Activated CD8-positive, alpha-beta memory T cell treated with anti-CD3 and anti-CD28 coated beads, Interleukin-2, amount 50 U/mL, for 48 hours (primary cell): ENCODE data around the gene FGF21.
A peak's percentile ranks its signal among the peaks of the same experiment; 100 is the strongest.
"Not testable (repeated sequence)": the region's sequence is repeated elsewhere in the genome, so short reads cannot be mapped to it uniquely, and the experiment has no call there.

ENCODE experiments used
- DNase-seq: peaks from one replicate; pipeline ENCODE4 v3.0.0-alpha.2; 2020

The FGF21 gene, protein sequence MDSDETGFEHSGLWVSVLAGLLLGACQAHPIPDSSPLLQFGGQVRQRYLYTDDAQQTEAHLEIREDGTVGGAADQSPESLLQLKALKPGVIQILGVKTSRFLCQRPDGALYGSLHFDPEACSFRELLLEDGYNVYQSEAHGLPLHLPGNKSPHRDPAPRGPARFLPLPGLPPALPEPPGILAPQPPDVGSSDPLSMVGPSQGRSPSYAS

DNA sequence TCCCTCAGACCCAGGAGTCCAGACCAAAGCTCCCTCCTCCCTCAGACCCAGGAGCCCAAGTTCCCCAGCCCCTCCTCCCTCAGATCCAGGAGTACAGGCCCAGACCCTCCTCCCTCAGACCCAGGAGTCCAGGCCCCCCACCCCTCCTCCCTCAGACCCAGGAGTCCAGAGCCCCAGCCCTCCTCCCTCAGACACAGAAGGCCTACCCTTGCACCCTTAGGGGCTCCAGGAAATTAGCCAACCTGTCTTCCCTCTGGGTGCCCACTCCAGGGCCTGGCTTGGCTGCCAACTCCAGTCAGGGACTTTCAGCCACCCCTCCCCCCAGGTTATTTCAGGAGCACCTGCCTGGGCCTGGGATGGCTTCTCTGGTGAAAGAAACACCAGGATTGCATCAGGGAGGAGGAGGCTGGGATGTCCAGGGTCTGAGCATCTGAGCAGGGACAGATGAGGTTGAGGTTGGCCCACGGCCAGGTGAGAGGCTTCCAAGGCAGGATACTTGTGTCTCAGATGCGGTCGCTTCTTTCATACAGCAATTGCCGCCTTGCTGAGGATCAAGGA, at the start of gene FGF21:
FGF21 (plus strand) TSS at position 441 of the 558 bp plus-strand sequence. CDS start 713 bp downstream, outside the sequence.
- DNase-seq = no peak

DNA sequence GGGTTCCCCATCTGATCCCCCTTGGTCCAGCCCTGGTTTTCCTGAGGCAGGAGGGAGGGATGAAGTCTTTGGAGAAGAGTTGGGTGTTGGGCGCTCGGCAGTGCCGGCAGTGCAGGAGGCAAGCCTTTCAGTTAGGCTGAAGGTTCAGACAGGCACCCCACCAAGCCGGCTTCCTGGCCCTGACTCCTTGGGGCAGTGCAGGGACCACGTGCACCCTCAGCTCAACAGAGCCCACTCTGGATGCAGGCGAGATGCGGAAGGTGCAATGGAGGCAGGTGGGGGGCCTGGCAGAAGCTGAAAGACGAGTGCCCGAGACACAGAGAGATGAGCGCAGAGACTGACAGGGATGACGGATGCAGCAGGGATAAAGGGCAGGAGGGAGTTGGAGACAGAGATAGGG, 46.9 kb upstream of the FGF21 start:
- DNase-seq = no peak

DNA sequence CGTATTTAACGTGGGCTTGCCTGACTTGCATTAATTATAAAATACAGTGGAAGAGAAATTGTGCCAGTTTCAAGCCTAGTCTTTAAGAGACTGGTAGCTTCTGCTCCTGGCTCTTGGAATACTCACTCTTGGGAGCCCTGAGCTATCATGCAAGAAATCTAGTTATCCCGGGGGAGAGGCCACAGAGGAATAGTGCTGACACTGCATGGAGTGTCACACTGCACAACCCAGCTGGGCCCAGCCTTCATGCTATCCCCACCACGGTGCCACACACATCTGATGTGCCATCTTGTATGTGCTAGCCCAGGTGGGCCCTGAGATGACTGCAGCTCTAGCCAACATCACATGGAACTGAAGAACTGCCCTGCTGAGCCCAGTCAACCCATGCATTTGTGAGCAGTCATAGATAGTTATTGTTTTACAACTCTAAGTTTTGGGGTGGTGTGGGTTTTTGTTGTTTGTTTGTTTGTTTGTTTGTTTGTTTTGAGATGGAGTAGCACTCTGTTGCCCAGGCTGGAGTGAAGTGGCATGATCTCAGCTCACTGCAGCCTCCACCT, 44.1 kb upstream of the FGF21 start:
- no peak for DNase-seq

DNA sequence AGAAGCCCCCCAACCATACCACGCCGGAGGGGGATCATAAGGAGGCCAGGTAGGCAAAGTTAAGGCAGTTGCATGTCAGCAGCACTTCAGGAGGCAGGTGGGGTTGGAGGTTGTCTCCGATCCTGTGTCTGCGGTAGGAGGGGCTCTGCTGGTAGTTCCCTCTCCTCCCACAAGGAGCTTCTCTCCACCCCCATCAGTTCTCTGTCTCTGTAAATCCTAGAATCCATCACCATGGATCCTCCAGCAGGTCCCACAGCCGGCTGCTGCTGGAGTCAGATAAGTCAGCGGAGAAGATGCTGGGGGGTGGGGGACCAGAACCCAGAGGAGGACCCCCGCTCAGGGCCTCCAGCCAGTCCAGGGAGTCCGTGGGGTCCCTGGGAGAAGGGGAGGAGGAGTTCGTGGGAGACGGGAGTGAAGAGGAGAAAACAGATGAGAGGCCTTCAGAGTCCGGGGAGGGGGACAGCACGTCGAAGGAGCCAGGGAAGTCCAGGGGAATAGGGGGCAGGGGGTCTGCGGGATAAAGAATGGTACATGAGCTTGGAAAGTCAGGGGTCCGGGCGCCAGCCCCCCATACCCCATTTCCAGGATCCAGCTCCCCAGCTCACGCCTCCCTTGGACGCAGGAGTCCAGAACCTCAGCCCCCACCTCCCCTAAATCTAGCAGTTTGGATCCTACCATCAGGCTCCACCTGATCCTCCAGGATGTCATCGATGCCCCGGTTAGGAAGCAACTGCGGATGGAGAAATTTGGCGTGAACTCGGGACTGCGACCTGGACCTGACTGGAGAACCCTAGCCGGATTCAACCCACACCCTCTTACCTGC, 42.1 kb upstream of the FGF21 start:
- no peak for DNase-seq

DNA sequence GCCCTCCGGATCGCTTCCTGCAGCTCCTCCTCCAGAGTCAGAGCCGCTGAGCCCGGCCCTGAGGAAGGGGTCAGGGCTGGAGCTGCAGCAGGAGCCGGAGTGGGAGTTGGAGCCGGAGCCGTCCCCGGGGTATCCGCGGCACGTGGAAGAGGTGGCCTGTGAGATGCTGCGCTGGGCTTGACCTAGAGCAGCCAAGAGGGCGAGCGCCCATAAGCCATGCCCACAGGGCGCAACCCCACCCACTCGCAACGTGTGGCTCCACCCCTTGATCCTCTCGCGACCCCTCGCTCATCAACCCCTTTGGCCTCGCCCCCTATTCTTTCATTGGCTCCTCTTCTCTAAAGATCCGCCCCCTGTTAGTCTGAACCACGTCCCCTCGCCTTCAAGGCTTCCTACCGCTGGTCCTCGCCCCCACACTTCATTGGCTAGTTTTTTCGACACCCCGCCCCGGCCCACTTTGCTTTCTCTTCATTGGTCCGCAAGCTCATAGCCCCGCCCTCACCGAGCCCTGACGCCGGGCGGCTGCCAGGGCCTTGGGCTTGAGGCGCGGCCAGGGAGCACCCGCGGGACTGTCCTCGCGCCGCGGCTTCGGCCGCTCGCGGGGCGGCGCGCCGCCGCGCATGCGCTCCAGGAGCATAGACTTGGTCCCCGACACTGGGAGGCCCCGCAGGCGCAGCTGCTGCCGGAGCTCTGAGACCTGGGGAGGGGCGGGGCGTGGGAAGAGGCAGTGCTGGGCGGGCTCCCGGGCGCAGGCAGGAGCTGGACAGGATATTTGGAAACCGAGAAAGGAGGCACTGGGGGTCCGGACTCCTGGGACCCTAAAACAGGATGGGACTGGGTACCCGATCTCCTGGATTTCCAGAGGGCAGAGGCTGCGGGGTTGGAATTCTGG, 41.2 kb upstream of the FGF21 start:
- DNase-seq = peak; percentile 96

DNA sequence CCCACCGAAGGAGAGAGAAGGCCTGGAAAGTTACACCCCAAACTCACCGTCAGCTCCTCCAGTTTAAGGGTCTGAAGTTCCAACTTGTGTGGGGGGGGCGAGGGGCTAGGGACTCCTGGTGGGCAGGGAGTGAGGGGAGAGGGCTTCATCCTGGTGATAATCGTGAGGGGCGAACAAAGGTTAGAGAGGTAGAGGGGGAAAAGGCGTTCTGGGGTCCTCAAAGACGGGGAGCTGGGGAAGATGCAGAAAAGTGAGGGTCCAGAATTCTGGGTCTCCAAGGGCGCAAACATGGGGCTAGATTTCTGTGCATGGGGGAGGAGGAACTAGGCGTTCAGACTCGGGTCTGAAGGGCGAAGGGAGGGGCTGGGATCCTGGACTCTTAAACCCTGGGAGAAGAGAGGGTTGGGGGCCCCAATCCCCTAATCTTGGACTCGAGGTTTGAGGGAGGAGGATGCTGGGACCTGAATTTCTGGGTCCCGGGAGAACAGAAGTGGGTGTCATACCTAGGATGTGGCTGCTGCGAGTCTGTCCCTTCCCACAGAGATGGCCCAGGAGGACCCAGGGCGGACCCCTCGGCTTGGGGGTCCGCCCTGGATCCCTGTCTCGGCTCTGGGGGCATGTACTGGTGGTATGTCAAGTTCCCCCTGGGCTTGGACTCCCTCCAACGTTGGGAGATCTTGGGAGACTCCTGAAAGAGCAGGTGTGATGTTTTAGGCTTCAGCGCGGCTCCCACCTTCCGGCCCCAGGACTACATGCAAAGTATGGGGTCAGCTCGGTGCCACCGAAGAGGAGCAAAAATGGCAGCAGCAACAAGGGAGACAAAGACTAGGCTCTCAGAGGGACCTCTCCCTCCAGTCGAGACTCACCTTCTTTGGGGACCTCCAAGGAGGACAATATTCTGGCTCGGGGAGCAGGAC, 40.3 kb upstream of the FGF21 start:
- no peak for DNase-seq

DNA sequence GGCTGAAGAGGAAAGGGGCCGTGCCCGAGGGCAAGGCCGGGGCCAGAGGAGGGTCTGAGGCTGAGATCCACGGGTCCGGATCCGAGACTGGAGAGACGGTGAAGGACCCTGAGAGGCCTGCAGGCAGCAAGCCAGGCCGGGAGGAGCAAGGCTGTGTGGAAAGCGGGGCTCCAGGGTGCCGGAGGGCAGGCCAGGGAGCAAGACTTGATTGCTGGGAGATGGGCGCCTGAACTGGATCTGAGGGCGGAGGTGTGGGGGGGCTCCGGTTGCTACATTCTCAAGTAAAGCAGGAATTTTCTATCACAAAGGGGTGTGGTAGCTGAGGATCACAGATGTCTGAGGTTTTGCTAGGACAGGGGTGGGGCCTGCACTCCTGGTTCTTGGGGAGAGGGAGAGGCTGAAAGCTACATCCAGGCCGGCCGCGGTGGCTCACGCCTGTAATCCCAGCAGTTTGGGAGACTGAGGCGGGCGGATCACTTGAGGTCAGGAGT, 39.6 kb upstream of the FGF21 start:
- DNase-seq = no peak

DNA sequence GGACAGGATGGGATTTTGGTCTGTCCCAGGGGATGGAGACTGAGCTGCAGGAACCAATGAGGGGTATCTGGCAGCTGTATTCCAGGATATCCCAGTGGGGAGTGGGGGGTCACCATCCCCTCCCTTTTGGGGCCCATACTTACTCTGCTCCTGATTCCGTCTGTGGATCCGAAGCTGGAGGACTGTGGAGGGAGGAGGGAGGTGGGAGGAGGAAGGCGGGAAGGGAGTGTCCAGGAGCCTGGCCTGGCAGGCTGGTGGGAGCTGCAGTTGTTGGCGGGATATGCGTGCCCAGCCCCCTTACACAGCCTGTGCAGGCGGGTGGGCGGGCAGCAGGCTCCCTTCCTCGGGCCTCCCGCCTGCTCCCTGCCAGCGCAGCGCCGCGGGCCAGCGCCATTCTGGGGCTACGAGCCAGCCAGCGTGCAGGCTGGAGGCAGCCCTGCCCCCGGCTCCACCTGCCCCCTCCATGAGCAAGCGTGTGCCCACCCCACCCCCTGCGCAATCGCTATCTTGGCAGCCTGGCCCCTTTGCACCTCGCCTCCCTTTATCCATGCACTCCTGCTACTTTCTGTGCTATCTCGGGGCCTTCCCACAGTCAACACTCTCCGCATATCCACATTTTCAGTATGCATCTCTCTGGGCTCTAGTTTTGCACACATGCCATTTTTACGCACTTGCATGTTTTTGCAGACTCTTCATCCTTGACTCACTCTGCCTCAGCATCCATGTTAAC, 38.6 kb upstream of the FGF21 start:
- DNase-seq = no peak

DNA sequence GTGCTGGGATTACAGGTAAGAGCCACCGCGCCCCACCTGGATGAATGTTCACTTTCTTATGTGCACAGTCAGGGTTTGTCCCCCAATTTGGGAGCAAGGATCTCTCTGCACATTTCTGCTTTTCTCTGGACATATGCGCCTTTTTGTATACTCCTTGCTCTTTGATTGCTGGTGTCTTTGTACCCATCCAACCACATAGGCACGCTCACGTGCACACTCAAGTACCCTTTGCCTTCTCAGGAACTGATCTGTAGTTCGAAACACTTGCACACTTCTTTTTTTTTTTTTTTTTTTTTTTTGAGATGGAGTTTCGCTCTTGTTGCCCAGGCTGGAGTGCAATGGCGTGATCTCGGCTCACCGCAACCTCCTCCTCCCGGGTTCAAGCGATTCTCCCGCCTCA, 37.2 kb upstream of the FGF21 start:
- DNase-seq = not testable (repeated sequence)

DNA sequence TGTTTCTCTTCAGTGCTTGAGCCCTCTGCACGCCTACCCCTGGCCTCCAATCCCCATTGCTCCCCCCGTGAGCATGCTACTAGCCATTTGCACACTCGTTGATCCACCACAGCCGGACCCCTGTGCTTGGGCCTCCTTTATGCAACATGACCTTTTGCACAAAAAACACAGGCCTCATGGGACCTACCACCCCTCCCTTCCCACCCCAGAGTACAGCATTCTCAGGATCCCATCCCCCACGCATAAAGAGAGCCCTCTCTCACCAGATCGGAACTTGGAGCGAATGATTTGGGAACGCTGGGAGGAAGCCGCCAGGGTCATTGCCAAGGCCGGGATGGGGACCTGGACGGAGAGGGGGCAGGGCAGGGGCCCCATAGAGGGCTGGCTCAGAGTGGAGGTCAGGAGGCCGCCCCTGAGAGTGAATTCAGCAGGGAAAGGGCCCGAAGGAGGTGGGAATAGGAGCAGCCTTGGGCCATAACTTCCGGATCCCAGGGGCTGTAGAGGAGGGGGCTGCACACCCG, 36.6 kb upstream of the FGF21 start:
- no peak for DNase-seq

DNA sequence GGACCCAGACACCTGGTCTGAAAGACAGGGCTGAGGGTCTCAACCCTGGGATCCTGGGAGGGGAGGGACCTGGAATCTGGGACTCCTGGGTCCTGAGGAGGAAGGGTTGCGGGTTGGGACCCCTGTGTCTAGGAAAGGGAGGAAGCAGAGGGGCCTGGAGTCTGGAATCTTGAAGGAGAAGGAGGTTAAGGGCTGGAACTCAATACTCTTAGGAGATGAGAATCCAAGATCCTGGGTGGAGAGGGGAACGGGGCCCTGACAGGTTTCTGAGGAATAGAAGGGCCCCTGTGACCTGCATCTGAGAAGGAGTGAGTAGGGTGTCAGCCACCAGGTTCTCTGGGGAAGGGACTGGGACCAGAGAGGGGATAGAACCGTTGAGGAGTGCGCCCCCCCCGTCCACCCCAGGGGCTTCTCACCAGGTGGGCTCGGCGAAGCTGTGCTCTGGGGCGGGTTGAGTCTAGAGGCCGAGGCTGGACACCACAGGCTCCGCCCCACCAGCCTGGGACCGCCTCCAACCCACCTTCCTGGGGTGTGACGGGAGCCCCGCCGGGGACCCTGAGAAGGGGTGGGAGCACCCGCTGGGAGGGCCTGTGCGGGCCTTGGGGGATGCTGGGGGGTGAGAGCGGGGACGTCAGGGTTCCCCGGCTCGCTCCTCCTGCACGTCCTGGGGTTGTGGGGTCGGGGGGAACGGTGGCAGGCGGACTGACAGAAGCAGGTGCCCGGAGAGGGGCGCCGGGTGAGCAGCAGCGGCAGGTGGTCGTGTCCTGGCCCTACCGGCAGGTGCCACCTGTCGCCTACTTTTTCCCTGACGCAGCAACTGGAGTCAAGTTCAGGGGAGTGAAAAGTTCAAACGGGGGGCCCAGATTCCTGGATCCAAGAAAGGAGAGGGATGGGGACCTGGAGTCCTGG, 35.8 kb upstream of the FGF21 start, which contains the start of gene MAMSTR:
MAMSTR (minus strand) TSS at position 463 of the 909 bp plus-strand sequence. CDS start 694 bp downstream, outside the sequence.
- DNase-seq = no peak

DNA sequence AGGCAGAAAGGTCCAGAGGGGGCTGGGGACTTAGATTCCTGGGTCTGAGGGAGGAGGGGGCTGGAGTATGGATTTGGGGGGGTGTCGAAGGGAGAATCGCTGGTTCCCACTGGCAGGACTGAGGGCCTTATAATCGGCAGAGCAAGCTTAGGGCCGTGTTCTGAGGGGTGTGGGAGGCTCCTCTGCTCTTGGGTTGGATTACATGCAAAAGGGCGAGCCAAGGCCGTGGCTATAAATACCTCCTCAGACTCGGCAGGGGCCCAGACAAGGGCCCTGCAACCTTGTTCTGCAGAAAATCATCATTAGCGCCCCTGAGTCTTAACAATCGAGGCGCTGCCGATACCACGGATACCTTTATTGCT, 35.1 kb upstream of the FGF21 start:
- DNase-seq = no peak

DNA sequence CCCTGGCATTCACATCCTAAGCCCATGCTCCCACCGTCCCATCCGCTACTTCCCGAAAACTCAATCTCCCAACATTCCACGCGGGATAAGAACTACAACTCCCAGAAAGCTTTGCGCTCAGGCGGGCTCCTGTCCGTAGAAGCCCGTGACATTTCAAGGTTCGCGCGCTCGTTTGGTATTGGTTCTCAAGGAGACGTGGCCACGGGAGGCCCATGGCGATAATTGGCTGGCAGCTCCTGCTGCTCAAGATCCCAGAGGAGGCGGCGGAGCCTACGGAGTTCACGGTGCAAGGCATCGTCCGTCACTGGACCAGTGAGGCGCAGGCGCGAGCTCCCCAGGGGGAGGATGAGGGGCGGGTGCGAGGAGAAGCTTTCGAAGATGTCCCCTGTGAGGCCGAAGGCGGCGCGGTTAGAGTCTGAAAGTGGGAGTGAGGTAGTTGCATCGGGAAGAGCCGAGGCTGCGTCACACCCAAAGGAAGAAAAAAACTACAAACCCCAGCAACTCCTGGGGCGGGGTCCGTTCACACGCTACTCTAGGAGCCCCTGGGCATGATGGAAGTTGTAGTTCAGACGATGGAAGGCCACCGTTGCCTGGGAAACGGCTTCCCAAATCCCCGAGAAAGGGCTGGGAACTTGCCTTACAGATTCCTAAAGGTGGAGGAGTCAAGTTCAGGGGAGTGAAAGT, 34.6 kb upstream of the FGF21 start:
- peak; percentile 93 for DNase-seq

DNA sequence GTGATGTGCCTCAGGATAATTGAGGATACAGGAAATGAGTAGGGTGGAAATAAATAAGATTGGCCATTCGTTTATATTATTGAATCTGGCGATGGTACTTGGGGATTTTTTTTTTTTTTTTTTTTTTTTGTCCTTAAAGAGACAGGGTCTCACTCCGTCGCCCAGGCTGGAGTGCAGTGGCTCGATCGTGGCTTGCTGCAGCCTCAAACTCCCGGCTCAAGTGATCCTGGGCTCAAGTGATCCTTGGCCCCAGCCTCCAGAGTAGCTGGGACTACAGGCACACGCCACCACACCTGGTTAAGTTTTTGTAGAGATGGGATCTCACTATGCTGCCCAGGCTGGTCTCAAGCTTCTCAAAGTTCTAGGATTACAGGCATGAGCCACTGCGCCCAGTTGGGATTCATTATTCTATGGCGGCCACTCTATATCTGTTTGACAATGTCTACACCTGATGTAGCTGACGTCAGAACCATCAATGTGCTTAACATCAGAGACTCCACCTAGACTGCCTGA, 33.1 kb upstream of the FGF21 start:
- no peak for DNase-seq

DNA sequence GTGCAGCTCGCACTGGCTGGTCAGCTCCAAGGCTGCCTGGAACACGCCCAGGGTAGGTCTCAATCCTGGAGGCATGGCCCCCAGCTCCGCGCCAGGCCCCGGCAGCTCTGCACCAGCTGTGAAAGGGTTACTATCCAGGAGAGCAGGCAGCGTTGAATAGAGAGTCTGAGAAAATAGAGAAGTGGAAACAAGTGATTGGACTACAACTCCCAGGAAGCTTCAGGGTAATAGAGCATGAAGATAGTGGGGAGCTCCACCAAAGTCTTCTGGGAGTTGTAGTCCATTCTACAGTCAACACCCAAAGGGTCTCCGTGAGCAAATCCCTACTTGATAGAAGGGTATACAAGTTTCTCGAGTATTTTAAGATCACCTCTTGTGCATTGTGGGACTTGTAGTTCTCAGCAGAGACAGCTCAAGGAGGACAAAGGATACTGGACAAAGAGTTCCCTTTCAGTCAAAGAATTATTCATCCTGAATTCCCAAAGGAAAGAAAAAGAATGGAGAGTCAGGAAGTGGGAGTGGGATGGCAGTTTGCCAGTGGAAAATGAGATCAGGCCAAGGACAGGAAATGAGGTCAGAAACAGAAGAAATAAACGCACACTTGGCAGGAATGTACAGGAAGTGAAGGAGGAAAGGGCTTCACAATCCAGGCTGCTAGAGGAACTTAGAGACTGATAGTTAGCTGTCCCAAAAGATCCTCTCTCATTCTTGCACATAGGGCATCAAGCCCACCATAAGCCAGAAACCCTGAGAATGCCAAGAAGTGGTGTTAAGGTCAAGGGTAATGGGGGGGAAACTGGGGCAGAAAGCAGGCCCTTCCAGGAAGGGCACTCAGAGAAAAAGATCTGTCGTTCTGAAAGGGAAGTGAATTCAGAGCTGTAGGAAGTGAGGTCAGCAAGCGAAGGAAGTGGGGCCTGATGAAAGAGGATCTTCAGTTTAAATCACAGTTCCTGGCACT, 30.2 kb upstream of the FGF21 start:
- no peak for DNase-seq

DNA sequence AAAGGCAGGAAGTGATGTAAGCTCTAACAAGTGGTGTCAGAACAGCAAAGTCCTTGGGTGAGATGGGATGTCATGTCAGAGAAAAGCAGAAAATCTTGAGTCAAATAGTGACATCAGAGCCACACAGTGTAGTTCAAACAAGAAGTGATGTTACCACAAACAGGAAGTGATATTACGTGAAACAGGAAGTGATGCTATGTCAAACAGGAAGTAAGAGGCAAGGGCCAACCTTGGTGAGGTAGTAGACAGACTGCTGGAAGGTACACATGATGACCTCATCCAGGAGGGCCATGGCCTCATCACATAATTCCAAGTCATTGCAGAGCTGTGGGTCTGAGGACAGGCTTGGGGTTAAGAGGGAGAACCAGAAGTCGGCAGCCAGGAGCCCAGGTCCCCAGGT, 28.8 kb upstream of the FGF21 start:
- no peak for DNase-seq
